Spleen (tissue), 11 donors: ENCODE data around the gene SLC8A1. TPM values are rescaled to one million over a fixed set of nuclear protein-coding genes. Genes with fewer than 3 reads are reported as not detected.

Experiments
- DNase-seq: peaks from one replicate; pipeline ENCODE4 v3.0.0-alpha.2; 2020
- H3K27ac ChIP-seq, 8 donors: fragments of 200-600 bp; sonication (generic) in 7 of 8; 1 replicate in 4 of 8; 2 replicates in 4 of 8; pipeline versions ENCODE4 v1.5.0 to v1.8.0; 2016 to 2021; ENCODE audit warnings: inconsistent platforms in 4 of 8, mild to moderate bottlenecking in 4 of 8, moderate library complexity in 1 of 8
- H3K27me3 ChIP-seq, 7 donors: fragments of 200-600 bp; sonication (generic) in 6 of 7; replicated peaks in 1 of 7; 1 replicate in 4 of 7; 2 replicates in 3 of 7; pipeline versions ENCODE4 v1.5.0 to v1.8.0; 2016 to 2021; ENCODE audit warnings: inconsistent platforms in 3 of 7, mild to moderate bottlenecking in 1 of 7
- H3K36me3 ChIP-seq, 6 donors: fragments of 200-600 bp; sonication (generic) in 5 of 6; 1 replicate in 4 of 6; 2 replicates in 2 of 6; pipeline versions ENCODE4 v1.5.0 to v1.8.0; 2016 to 2021; ENCODE audit warnings: inconsistent platforms in 2 of 6
- H3K4me1 ChIP-seq, 6 donors: fragments of 200-600 bp; sonication (generic) in 5 of 6; 1 replicate in 3 of 6; 2 replicates in 3 of 6; pipeline versions ENCODE4 v1.5.0 to v1.8.0; 2016 to 2021; ENCODE audit warnings: inconsistent platforms in 3 of 6
- H3K4me3 ChIP-seq, 8 donors: fragments of 200-600 bp; sonication (generic) in 7 of 8; 1 replicate in 4 of 8; 2 replicates in 4 of 8; pipeline versions ENCODE4 v1.5.0 to v1.8.0; 2016 to 2021; ENCODE audit warnings: inconsistent platforms in 4 of 8, mild to moderate bottlenecking in 4 of 8, moderate library complexity in 2 of 8
- H3K9me3 ChIP-seq, 8 donors: fragments of 200-600 bp; sonication (generic) in 7 of 8; 1 replicate in 4 of 8; 2 replicates in 4 of 8; pipeline versions ENCODE4 v1.5.0 to v1.8.0; 2016 to 2021; ENCODE audit warnings: inconsistent platforms in 4 of 8
- CTCF ChIP-seq, 11 experiments: fragments of 200-600 bp in 7 of 11; fragments of 450-650 bp in 4 of 11; sonication (generic) in 4 of 11; IDR thresholded peaks in 8 of 11; conservative IDR thresholded peaks in 3 of 11; 1 replicate in 7 of 11; 2 replicates in 4 of 11; pipeline versions ENCODE4 v1.4.0 to v1.8.0; 2016 to 2021; ENCODE audit warnings: antibody characterized with exemption in 11 of 11, inconsistent platforms in 4 of 11, mild to moderate bottlenecking in 1 of 11
- POLR2A ChIP-seq, 3 donors: fragments of 450-650 bp; IDR thresholded peaks; one replicate each; pipeline ENCODE4 v1.5.1; 2017; ENCODE audit warnings: antibody characterized with exemption in 3 of 3, mild to moderate bottlenecking in 1 of 3
- POLR2AphosphoS5 ChIP-seq, 3 donors: sonication (generic); formaldehyde crosslinking; IDR thresholded peaks; one replicate each; pipeline ENCODE4 v1.5.1; 2017; ENCODE audit warnings: antibody characterized with exemption in 3 of 3
- WGBS, 5 donors: extraction: QIAGEN DNeasy Blood & Tissue Kit in 3 of 5; methylation state at CpG; one replicate each; pipeline versions ENCODE4 v1.1.5 to v1.1.7; 2013 to 2018; 5-methylcytosine and 5-hydroxymethylcytosine counted together
- intact Hi-C: fragments of 100-400 bp; cut with DNase I; formaldehyde crosslinking; loops from one replicate; pipeline ENCODE4 v1.15.0; 2023; ENCODE audit warnings: low total_unique reads
- polyA plus RNA-seq, 3 donors: library from polyadenylated mRNA; stranded (reverse); fragments of 200-250 nt; gene quantifications; one replicate each; pipeline ENCODE4 v1.2.1, GENCODE V29; 2013
- total RNA-seq, 7 donors: library from RNA; depleted of rRNA in 3 of 7; stranded (reverse); fragments of >200 nt in 3 of 7; fragmentation: NEBNext Ultra II Directional in 4 of 7; extraction: Animal tissue kit (Norgen Biotek cat#: 25700) in 4 of 7; gene quantifications; one replicate each; pipeline versions ENCODE4 v1.1.0 to v1.2.1, GENCODE V29; 2016 to 2021
- donor health status: healthy with polysubstance abuse.
- donor health status: DM: no; HTN: no; CAD: no; lungs with moderate emphysema.
- donor health status: DM: no; HTN: no; CAD: no.
- donor health status: Bipolar disorder and iron deficiency.
- donor health status: healthy.
- donor health status: DM: no; HTN: no; CAD: no.
- donor health status: DM: yes; HTN: yes; CAD: no.

SLC8A1 gene
- total and polyA plus RNA-seq, 10 donors: 0.36 to 86.0 (median 58.3) TPM

GRCh38 chr2:40127890-40128557, 323.9 kb downstream of the SLC8A1 start:
- intact Hi-C loops: no loop called here
- Histone ChIP-seq H3K4me1 (no peaks in the 10 kb centered on the region), H3K27ac (no peak overlapping the region), H3K27me3 (no peaks in the 10 kb centered on the region), H3K9me3 (no peaks in the 10 kb centered on the region), H3K36me3 (no peaks in the 10 kb centered on the region), H3K4me3 (no peak overlapping the region)
- DNase-seq: no peak
- 83 to 94% (median 90%) methylated on average over 5 of the region's 5 CpGs for WGBS, 5 donors
- TF ChIP-seq CTCF (IDR thresholded peaks at IDR 0.05 in 8 of 11, conservative IDR thresholded peaks at IDR 0.05 in 3 of 11): no peak
- no peak for TF ChIP-seq POLR2A (IDR thresholded peaks at IDR 0.05)
- no peak for TF ChIP-seq POLR2AphosphoS5 (IDR thresholded peaks at IDR 0.05)

GRCh38 chr2:40127146-40127545, 324.7 kb downstream of the SLC8A1 start:
- Histone ChIP-seq H3K27me3 (no peaks in the 10 kb centered on the region), H3K27ac (no peak overlapping the region), H3K4me3 (no peak overlapping the region), H3K4me1 (no peaks in the 10 kb centered on the region), H3K36me3 (no peaks in the 10 kb centered on the region), H3K9me3 (no peaks in the 10 kb centered on the region)
- TF ChIP-seq POLR2A (IDR thresholded peaks at IDR 0.05) (no peak), POLR2AphosphoS5 (IDR thresholded peaks at IDR 0.05) (no peak), CTCF (IDR thresholded peaks at IDR 0.05 in 8 of 11, conservative IDR thresholded peaks at IDR 0.05 in 3 of 11) (no peak)
- intact Hi-C loops: no loop called here
- WGBS, 5 donors: 30 to 61% (median 40%) methylated on average over 3 of the region's 3 CpGs
- no peak for DNase-seq

GRCh38 chr2:40126006-40126405, 325.9 kb downstream of the SLC8A1 start:
- no peak overlapping the region for H3K27ac ChIP-seq
- intact Hi-C loops: no loop called here
- no peaks in the 10 kb centered on the region for H3K9me3 ChIP-seq
- 63 to 83% (median 74%) methylated on average over 3 of the region's 3 CpGs for WGBS, 5 donors
- H3K27me3 ChIP-seq: no peaks in the 10 kb centered on the region
- no peak for DNase-seq
- H3K36me3 ChIP-seq: no peaks in the 10 kb centered on the region
- H3K4me3 ChIP-seq: no peak overlapping the region
- no peak for TF ChIP-seq CTCF (IDR thresholded peaks at IDR 0.05 in 8 of 11, conservative IDR thresholded peaks at IDR 0.05 in 3 of 11)
- TF ChIP-seq POLR2AphosphoS5 (IDR thresholded peaks at IDR 0.05): no peak
- TF ChIP-seq POLR2A (IDR thresholded peaks at IDR 0.05): no peak
- H3K4me1 ChIP-seq: no peaks in the 10 kb centered on the region

GRCh38 chr2:40123746-40124145, 328.1 kb downstream of the SLC8A1 start:
- Histone ChIP-seq H3K4me1 (no peaks in the 10 kb centered on the region), H3K36me3 (no peaks in the 10 kb centered on the region), H3K27me3 (no peaks in the 10 kb centered on the region), H3K27ac (no peak overlapping the region), H3K4me3 (no peak overlapping the region), H3K9me3 (no peaks in the 10 kb centered on the region)
- no peak for DNase-seq
- 73 to 89% (median 85%) methylated on average over 3 of the region's 3 CpGs for WGBS, 5 donors
- TF ChIP-seq POLR2AphosphoS5 (IDR thresholded peaks at IDR 0.05) (no peak), CTCF (IDR thresholded peaks at IDR 0.05 in 8 of 11, conservative IDR thresholded peaks at IDR 0.05 in 3 of 11) (no peak), POLR2A (IDR thresholded peaks at IDR 0.05) (no peak)
- intact Hi-C loops: no loop called here
